Activated T-cell treated with anti-CD3 and anti-CD28 coated beads for 24 hours (primary cell): Measurements from ENCODE around the gene SDK2.
"Not testable (repeated sequence)": the region's sequence is repeated elsewhere in the genome, so short reads cannot be mapped to it uniquely, and the experiment has no call there.

Source experiments
- DNase-seq: peaks from one replicate; pipeline ENCODE4 v3.0.0-alpha.2; 2020; ENCODE audit warnings: low read depth

The SDK2 gene

GRCh38 chr17:73485130-73485529 is 159.1 kb downstream of the SDK2 start:
- no peak for DNase-seq

- DNase-seq: no peak
Measured at GRCh38 chr17:73482894-73483293, 161.4 kb downstream of the SDK2 start.

- no peak for DNase-seq
Measured at GRCh38 chr17:73482251-73482716, 162.0 kb downstream of the SDK2 start.

DNA sequence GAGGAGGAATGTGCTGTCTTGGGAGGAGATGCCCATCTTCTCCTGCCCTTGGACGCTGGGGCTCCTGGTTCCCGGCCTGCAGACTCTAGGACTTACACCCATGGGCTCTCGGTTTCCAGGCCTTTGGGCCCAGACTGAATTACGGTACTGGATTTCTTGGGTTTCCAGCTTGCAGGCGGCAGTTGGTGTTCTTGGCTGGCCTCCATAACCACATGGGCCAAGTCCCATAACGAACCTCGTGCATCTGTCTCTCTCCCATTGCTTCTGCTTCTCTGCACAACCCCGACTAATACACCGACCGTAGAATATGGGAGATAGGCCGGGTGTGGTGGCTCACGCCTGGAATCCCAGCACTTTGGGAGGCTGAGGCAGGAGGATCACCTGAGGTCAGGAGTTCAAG is 162.6 kb downstream of the SDK2 start:
- no peak for DNase-seq

GRCh38 chr17:73480740-73481139 is 163.5 kb downstream of the SDK2 start:
- DNase-seq: no peak

DNA sequence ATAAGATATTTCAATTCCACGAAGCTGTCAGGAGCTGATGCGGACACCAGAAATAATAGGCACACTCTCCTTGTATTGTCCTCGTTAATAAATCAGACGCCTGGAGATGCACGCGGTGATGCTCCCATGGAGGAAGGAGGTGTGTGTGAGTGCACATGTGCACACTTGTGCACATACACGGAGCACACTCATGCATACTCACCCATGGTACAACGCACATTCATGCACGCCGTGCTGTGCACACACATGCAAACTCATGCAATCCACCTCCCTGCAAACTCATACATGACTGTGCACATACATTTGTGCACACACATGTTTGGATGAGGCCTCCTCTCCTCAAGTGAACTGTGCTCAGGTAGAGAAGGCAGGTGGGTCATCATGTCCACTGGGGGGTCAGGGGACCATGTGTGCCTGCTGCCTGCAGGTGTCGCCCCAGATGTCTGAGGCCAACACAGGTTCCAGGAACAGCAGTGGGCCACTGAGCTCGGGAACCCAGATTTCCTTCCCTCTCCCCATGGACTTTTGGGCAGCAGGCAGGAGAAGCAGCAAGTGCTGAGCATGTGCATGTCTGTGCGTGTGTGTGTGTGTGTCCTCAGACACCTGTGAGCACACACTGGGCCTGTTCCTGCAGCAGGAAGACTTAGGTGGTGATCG is 165.3 kb downstream of the SDK2 start:
- DNase-seq: no peak

GRCh38 chr17:73478334-73478733 is 165.9 kb downstream of the SDK2 start:
- no peak for DNase-seq

DNA sequence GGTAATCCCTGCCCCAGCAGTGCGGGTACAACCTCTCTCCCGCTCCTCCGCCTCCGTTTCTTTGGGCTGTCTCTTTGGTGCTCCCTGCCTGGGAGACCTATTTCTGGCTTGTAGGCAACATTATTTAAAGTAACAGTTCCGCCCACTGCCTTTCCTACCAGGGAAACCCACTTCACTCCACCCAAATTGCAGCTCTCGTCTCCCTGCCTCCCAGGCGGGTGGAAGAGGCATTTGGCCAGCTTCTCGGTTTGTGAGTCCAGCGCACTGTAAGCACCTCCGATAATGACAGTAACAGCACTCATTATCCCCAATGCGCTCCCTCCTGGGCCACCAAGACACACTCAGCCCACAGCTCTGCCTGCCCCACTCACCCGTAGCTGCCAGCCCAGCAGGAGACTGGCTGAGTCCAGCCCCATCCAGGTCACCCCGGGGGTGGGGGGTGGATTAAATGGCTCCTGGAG is 167.3 kb downstream of the SDK2 start:
- no peak for DNase-seq

DNA sequence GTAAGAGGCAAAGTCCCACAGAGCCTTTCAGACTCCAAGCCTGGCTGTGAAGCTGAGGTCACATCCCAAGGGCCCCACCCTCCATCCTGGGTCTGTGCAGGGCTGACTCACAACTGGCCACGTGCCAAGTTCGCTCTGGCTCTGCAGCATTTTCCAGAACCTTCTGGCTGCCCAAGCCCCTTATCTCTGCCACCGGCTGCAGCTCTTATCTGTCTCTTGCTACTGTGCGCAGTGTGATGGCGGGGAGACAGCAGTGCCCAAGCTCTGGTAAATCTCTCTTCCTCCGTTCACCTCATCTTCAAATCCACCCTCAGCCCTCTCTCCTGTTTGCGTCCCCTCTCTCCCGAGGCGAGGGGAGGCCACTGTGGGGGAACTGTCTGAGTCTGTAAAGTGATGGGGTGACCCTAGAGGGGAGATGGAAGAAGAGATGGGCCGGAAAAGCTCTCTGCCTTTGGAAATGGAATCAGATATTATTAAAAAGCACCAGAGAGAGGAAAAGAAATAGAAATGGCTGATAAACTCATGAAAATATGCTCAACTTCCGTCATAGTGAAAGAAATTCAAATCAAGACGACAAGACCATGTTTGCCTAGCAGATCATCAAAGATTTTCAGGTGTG is 169.8 kb downstream of the SDK2 start:
- DNase-seq: no peak

DNA sequence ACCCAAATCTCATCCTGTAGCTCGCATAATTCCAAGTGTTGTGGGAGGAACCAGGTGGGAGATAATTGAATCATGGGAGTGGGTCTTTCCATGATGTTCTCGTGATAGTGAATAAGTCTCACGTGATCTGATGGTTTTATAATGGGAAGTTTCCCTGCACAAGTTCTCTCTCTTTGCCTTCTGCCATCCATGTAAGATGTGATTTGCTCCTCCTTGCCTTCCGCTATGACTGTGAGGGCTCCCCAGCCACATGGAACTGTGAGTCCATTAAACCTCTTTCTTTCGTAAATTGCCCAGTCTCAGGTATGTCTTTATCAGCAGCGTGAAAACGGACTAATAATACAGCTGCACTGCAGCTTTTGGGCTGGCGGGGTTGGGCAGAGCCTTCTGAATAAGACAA is 171.5 kb downstream of the SDK2 start:
- DNase-seq: not testable (repeated sequence)

DNA sequence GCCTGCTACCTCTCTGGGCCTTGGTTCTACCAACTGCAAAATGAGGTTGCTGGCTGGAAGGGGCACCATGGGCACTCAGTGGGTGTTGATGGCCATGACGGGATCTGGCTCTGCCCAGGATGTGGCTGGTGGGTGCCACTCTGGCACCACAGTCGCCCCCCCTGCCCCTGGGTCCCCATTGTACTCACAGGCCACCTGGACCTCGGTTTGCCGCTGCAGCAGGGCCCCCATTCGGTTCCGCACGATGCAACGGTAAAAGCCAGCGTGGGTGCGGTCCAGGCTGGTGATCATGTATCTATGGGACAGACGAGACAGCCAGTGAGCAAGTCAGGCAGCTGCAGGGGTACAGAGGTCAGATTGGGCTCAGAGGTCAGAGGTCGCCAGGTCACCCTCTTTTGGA is 172.3 kb downstream of the SDK2 start:
- no peak for DNase-seq

- no peak for DNase-seq
Measured at GRCh38 chr17:73470316-73470826, 173.9 kb downstream of the SDK2 start.

GRCh38 chr17:73469311-73469710 is 174.9 kb downstream of the SDK2 start:
- no peak for DNase-seq

DNA sequence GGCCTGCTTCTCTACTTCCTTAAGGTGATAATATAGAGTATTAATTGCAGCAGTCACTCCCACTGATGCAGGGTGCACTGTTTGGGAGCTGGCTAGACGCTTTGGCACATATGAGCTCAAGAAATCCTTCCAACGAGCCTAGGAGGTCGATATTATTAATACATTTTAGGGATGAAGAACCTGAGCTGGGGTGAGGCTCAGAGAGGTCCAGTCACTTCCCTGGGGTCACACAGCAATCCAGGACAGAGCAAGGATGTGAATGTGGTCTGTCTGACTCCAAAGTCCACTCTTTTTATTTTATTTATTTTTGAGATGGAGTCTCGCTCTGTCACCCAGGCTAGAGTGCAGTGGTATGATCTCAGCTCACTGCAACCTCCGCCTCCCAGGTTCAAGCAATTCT is 176.0 kb downstream of the SDK2 start:
- DNase-seq: no peak

DNA sequence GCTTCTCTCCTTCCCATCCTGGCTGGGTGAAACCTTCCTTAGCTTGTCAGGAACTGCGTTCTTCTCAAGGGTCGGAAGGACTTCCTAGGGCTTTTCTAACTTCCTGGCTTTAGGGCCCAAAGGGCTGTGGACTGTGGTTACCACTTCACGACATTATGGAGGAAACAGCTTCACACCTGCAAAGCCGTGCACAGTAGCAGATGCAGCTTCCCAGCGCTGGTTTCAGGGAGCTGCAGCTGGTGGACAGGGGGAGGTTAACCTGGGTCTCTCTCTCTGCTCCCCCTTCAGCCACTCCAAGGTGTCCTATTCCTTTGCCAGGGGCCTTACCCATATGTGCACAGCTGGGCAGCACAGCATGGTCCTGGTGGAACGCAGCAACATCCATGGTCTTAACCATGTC is 176.6 kb downstream of the SDK2 start:
- no peak for DNase-seq

GRCh38 chr17:73466704-73467433 is 177.4 kb downstream of the SDK2 start:
- DNase-seq: no peak

DNA sequence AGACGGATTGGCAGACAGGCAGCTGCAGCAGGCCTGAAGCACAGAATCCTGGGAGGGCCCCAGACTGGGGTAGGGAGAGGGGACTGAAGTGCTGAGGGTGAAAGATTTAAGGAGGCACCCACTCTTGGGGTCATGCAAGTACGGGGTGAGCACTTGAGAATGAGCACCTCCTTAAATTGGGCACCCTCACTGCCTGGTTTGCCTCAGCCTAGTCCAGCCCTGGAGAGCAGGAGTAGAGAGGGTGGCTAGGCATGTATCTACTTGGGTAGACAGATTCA is 178.4 kb downstream of the SDK2 start:
- DNase-seq: no peak

DNA sequence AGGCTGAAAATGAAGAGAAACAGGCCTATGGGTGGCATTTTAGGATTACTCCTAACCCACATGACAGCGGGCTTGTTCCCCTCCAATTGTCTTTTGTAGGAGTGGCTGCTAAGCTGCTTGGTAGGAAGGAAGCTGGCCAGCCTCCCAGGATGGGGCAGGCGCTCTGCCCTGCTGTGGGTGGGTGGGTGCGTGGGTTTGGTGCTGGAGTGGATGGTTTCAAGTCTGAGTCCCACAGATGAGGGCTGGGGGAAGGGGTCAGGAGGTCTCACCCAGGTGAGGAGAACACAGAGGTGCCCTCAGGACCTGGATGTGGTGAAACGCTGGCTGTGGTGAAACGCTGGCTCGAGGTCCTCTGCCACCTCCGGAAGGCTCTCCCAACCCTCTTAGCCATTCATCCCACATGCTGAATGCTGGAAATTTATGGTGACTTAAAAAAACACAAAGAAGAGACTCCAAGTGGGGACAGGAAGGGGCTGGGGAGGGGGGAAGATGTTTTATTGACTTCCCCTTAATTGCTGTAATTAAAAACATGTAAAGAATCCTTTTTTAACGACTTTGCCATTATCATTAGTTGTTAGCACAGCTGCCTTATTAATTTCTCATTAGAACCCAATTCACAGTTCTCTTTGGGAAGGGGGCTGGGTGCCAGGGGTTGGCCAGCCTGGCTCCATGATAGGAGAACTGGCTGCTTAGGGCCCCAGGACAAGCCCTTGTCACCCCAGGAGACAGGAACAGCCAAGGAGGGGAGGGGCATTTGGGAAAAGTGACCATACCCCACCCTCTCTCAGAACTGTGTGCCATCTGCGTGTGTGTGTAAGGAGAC is 178.9 kb downstream of the SDK2 start:
- DNase-seq: no peak

GRCh38 chr17:73464447-73464846 is 179.8 kb downstream of the SDK2 start:
- no peak for DNase-seq

- DNase-seq: no peak
Measured at GRCh38 chr17:73463821-73464220, 180.4 kb downstream of the SDK2 start.

GRCh38 chr17:73462823-73463222 is 181.4 kb downstream of the SDK2 start:
- no peak for DNase-seq

GRCh38 chr17:73459980-73460379 is 184.3 kb downstream of the SDK2 start:
- DNase-seq: no peak
